ENCODE results near the gene HOXA4.

DNA sequence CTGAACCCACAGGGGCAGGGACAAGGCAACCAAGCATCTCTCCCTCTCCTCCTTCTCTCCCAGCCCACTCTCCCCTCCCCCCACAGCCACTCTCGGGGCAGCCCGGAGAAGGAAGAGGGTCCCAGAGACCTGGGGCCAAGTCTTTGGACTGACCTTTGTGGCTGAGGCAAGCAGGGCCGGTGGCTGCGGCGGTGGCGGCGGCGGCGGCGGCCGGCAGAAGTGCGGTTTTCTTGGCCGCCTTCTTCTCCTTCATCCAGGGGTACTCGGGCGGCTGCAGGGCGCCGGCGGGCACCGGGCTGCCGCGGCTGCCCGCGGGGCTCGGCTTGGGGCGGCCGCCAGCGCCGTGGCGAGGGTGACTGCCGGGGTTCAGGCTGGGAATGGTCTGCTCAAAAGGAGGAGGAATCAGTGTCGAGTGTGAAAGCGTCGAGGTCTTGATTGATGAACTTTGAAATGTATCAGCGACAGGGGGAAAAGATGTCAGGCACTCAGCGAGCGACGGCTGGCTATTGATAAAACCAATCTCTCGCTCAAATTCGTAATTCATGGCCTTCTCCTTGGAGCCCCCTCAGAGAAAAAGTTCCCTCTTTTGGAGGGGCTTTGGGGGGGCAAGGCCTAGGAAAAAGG is 28.5 kb downstream of the HOXA4 start:
- TF ChIP-seq, protein P1, sequence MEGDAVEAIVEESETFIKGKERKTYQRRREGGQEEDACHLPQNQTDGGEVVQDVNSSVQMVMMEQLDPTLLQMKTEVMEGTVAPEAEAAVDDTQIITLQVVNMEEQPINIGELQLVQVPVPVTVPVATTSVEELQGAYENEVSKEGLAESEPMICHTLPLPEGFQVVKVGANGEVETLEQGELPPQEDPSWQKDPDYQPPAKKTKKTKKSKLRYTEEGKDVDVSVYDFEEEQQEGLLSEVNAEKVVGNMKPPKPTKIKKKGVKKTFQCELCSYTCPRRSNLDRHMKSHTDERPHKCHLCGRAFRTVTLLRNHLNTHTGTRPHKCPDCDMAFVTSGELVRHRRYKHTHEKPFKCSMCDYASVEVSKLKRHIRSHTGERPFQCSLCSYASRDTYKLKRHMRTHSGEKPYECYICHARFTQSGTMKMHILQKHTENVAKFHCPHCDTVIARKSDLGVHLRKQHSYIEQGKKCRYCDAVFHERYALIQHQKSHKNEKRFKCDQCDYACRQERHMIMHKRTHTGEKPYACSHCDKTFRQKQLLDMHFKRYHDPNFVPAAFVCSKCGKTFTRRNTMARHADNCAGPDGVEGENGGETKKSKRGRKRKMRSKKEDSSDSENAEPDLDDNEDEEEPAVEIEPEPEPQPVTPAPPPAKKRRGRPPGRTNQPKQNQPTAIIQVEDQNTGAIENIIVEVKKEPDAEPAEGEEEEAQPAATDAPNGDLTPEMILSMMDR (optimal IDR thresholded peaks at IDR 0.05 in 1 of 3, IDR thresholded peaks at IDR 0.05 in 1 of 3, conservative IDR thresholded peaks at IDR 0.05 in 1 of 3; ENCODE audit: extremely low read depth in 1 of 3, insufficient read depth in 2 of 3, low read length in 3 of 3): no peak
- no peak for TF ChIP-seq EZH2 (IDR thresholded peaks at IDR 0.05; ENCODE audit: low read length)
